ENCODE data around the gene ZFP69.

Gene ZFP69

GRCh38 chr1:40508375-40509341 is 31.6 kb downstream of the ZFP69 start, which contains the start of gene EXO5:
Gene EXO5, plus strand, starts transcription at chr1:40508767. Its CDS starts 5,778 bp downstream, at chr1:40514545.
- peak; percentile 73 to 82 (median 78) for DNase-seq (ENCODE audit: low read depth in 3 of 3)

GRCh38 chr1:40519517-40519916 is 42.4 kb downstream of the ZFP69 start:
- no peak for DNase-seq (ENCODE audit: low read depth in 3 of 3)

- DNase-seq (ENCODE audit: low read depth in 3 of 3) = no peak
Observed at GRCh38 chr1:40530735-40531380, 53.8 kb downstream of the ZFP69 start.

GRCh38 chr1:40531381-40532061 is 54.4 kb downstream of the ZFP69 start, which contains the start of gene ZNF684:
Gene ZNF684, plus strand, starts transcription at chr1:40531637. Its CDS starts 1,530 bp downstream, at chr1:40533167.
- peak; percentile 69 to 72 (median 70) for DNase-seq (ENCODE audit: low read depth in 3 of 3)

- DNase-seq (ENCODE audit: low read depth in 3 of 3) = no peak
Observed at GRCh38 chr1:40532062-40532389, 54.9 kb downstream of the ZFP69 start.

- DNase-seq (ENCODE audit: low read depth in 3 of 3) = peak in 1 of 3 donors; percentile 27
Observed at GRCh38 chr1:40532844-40533424, 55.8 kb downstream of the ZFP69 start.

- no peak for DNase-seq (ENCODE audit: low read depth in 3 of 3)
Observed at GRCh38 chr1:40534589-40534988, 57.5 kb downstream of the ZFP69 start.

GRCh38 chr1:40535732-40536131 is 58.6 kb downstream of the ZFP69 start:
- DNase-seq (ENCODE audit: low read depth in 3 of 3) = no peak

GRCh38 chr1:40539338-40539737 is 62.2 kb downstream of the ZFP69 start:
- no peak for DNase-seq (ENCODE audit: low read depth in 3 of 3)

Data from stimulated activated CD4-positive, alpha-beta T cell treated with anti-CD3 and anti-CD28 coated beads, TNF-alpha, amount 100 ng/mL, for 48 hours (primary cell).